HEK293 (cell line): ENCODE results near the gene IFRD2.

Experiments used
- CTCF ChIP-seq: fragments of 450-650 bp; formaldehyde crosslinking; IDR thresholded peaks from 2 replicates; pipeline ENCODE4 v1.5.1; 2016; ENCODE audit warnings: missing biosample characterization, missing genetic modification characterization
- GLIS1 ChIP-seq: fragments of 450-650 bp; formaldehyde crosslinking; IDR thresholded peaks from 2 replicates; pipeline ENCODE4 v1.5.1; 2016; ENCODE audit warnings: missing biosample characterization, missing genetic modification characterization
- YY1 ChIP-seq: fragments of 450-650 bp; formaldehyde crosslinking; IDR thresholded peaks from 2 replicates; pipeline ENCODE4 v1.5.1; 2018; ENCODE audit warnings: missing biosample characterization, missing genetic modification characterization
- ZBTB7A ChIP-seq: fragments of 450-650 bp; formaldehyde crosslinking; IDR thresholded peaks from 2 replicates; pipeline ENCODE4 v1.5.1; 2016; ENCODE audit warnings: low read depth, missing biosample characterization, missing genetic modification characterization
- ZFP37 ChIP-seq: fragments of 450-650 bp; formaldehyde crosslinking; IDR thresholded peaks from 2 replicates; pipeline ENCODE4 v1.5.1; 2016; ENCODE audit warnings: missing biosample characterization, missing genetic modification characterization
- ZNF138 ChIP-seq: fragments of 450-650 bp; formaldehyde crosslinking; IDR thresholded peaks from 2 replicates; pipeline ENCODE4 v1.5.1; 2016; ENCODE audit warnings: missing biosample characterization, missing genetic modification characterization, borderline replicate concordance
- ZNF274 ChIP-seq, 2 experiments: fragments of 200-500 bp in 1 of 2; fragments of 450-650 bp in 1 of 2; sonication (Bioruptor generic) in 1 of 2; formaldehyde crosslinking in 1 of 2; IDR thresholded peaks; 2 replicates each; pipeline versions ENCODE4 v1.5.1 to v1.6.1; 2014 to 2016; ENCODE audit warnings: borderline replicate concordance in 1 of 2, inconsistent platforms in 1 of 2, low read length in 1 of 2, missing biosample characterization in 1 of 2, missing genetic modification characterization in 1 of 2
- ZNF302 ChIP-seq: fragments of 450-650 bp; formaldehyde crosslinking; IDR thresholded peaks from 2 replicates; pipeline ENCODE4 v1.5.1; 2016; ENCODE audit warnings: missing biosample characterization, missing genetic modification characterization, low read depth
- ZNF341 ChIP-seq: fragments of 450-650 bp; formaldehyde crosslinking; IDR thresholded peaks from 2 replicates; pipeline ENCODE4; 2016; ENCODE audit warnings: low read depth, missing biosample characterization, missing genetic modification characterization
- ZNF449 ChIP-seq: fragments of 450-650 bp; formaldehyde crosslinking; IDR thresholded peaks from 2 replicates; pipeline ENCODE4 v1.5.1; 2017; ENCODE audit warnings: missing biosample characterization, mild to moderate bottlenecking, missing genetic modification characterization, moderate library complexity
- TF ChIP-seq, protein P1 (sequence below): fragments of 450-650 bp; formaldehyde crosslinking; IDR thresholded peaks from 2 replicates; pipeline ENCODE4 v1.5.1; 2016; ENCODE audit warnings: missing biosample characterization, missing genetic modification characterization

- no peak for TF ChIP-seq ZNF138 (tag by site-specific recombination)
- no peak for TF ChIP-seq GLIS1
- TF ChIP-seq ZNF341 (tag by site-specific recombination): no peak
- TF ChIP-seq CTCF (tag by site-specific recombination): no peak
- TF ChIP-seq ZNF274 (IDR thresholded peaks at IDR 0.05; ENCODE audit: low read length): no peak
- TF ChIP-seq ZNF274 (tag by site-specific recombination; IDR thresholded peaks at IDR 0.05; ENCODE audit: borderline replicate concordance): no peak
- TF ChIP-seq ZNF302 (tag by site-specific recombination): no peak
- TF ChIP-seq ZFP37 (tag by site-specific recombination): no peak
- TF ChIP-seq, protein P1, sequence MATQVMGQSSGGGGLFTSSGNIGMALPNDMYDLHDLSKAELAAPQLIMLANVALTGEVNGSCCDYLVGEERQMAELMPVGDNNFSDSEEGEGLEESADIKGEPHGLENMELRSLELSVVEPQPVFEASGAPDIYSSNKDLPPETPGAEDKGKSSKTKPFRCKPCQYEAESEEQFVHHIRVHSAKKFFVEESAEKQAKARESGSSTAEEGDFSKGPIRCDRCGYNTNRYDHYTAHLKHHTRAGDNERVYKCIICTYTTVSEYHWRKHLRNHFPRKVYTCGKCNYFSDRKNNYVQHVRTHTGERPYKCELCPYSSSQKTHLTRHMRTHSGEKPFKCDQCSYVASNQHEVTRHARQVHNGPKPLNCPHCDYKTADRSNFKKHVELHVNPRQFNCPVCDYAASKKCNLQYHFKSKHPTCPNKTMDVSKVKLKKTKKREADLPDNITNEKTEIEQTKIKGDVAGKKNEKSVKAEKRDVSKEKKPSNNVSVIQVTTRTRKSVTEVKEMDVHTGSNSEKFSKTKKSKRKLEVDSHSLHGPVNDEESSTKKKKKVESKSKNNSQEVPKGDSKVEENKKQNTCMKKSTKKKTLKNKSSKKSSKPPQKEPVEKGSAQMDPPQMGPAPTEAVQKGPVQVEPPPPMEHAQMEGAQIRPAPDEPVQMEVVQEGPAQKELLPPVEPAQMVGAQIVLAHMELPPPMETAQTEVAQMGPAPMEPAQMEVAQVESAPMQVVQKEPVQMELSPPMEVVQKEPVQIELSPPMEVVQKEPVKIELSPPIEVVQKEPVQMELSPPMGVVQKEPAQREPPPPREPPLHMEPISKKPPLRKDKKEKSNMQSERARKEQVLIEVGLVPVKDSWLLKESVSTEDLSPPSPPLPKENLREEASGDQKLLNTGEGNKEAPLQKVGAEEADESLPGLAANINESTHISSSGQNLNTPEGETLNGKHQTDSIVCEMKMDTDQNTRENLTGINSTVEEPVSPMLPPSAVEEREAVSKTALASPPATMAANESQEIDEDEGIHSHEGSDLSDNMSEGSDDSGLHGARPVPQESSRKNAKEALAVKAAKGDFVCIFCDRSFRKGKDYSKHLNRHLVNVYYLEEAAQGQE: no peak
- TF ChIP-seq ZNF449 (tag by site-specific recombination): no peak
- no peak for TF ChIP-seq ZBTB7A (tag by site-specific recombination)
- TF ChIP-seq YY1 (tag by site-specific recombination): no peak
Measured at GRCh38 chr3:50278880-50279224, 13.4 kb downstream of the IFRD2 start, which contains the start of gene LSMEM2.
